SK-N-MC (cell line): ENCODE measurements around the gene SCFD2.
"Not testable (repeated sequence)": the region's sequence is repeated elsewhere in the genome, so short reads cannot be mapped to it uniquely, and the experiment has no call there.

Experiments used
- DNase-seq: peaks from one replicate; pipeline ENCODE4 v3.0.0-alpha.2; 2011; ENCODE audit warnings: low read depth, low spot score
- H3K27ac ChIP-seq: fragments of 200-600 bp; sonication (generic); 2 replicates; pipeline ENCODE4 v1.5.1; 2016; ENCODE audit warnings: mixed run types
- H3K36me3 ChIP-seq: fragments of 200-600 bp; sonication (generic); 2 replicates; pipeline ENCODE4 v1.6.1; 2017; ENCODE audit warnings: antibody characterized with exemption, low read length, mixed read lengths; ENCODE audit not compliant: insufficient read depth
- H3K4me3 ChIP-seq: fragments of 200-600 bp; sonication (generic); 2 replicates; pipeline ENCODE4 v1.5.1; 2016
- H3K9ac ChIP-seq: fragments of 200-600 bp; sonication (generic); 2 replicates; pipeline ENCODE4 v1.8.0; 2017; ENCODE audit warnings: mixed run types, mixed read lengths; ENCODE audit not compliant: insufficient read length
- H3K9me3 ChIP-seq: fragments of 200-600 bp; sonication (generic); 2 replicates; pipeline ENCODE4 v1.6.1; 2017; ENCODE audit warnings: low read depth, mild to moderate bottlenecking, antibody characterized with exemption, low read length, moderate library complexity, mixed read lengths
- EZH2 ChIP-seq: fragments of 200-600 bp; sonication (generic); IDR thresholded peaks from one replicate; pipeline ENCODE4 v1.6.1; 2017; ENCODE audit warnings: antibody characterized with exemption
- FOXP2 ChIP-seq: optimal IDR thresholded peaks from 2 replicates; pipeline ENCODE3; 2011; ENCODE audit warnings: mild to moderate bottlenecking, moderate library complexity; ENCODE audit not compliant: insufficient read depth; ENCODE audit errors: extremely low read length, control extremely low read depth
- POLR2AphosphoS5 ChIP-seq: IDR thresholded peaks from 2 replicates; pipeline ENCODE4 v1.6.1; 2012; ENCODE audit warnings: mild to moderate bottlenecking, low read depth, low read length, borderline replicate concordance

Gene SCFD2

DNA sequence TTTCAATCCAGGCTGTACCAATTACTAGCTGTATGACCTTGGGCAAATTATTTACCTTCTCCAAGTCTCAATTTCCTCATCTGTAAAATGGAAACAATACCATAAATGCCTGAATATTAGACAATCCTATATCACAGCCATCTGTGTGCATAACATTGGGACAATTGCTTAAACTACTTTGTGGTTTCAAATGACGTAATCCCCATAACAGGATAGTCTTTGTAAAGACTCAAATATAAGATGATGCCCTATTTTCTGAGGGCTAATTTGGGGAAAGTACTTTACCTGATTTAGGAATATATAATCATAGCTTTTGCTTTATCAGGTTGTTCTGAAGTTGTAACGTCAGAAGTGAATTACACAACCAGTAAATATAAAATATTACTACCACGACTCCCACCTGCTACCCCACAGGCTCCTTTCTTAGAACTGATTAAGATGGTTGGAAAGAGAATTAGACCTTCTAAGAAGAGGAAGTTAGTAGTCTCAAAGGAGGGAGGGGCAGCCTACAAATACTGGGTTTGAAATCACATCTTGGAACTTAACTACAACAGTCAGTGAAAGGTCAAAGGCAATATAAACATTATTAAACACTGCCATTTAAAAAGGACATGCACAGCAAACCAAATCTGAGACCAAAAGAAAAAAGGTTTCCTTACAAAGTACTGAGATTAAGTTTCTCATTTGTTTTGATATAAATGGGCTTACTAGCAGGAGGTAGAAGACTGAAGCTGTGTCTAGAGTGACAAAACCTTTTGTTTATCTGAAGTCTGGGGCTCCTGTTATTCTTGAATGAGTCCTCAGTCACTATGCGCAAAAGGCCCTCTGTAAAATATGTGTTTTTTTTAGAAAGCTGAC, 215.0 kb downstream of the SCFD2 start:
- TF ChIP-seq EZH2 = no peak
- no peak for TF ChIP-seq FOXP2
- TF ChIP-seq POLR2AphosphoS5 = no peak
- no peaks in the 10 kb centered on the region for H3K9me3 ChIP-seq
- H3K9ac ChIP-seq = no peak overlapping the region
- no peak overlapping the region for H3K4me3 ChIP-seq
- H3K36me3 ChIP-seq = no peaks in the 10 kb centered on the region
- H3K27ac ChIP-seq = no peak overlapping the region
- DNase-seq = no peak

- H3K9ac ChIP-seq = no peak overlapping the region
- H3K4me3 ChIP-seq = no peak overlapping the region
- H3K27ac ChIP-seq = no peak overlapping the region
- H3K36me3 ChIP-seq = no peaks in the 10 kb centered on the region
- no peak for DNase-seq
- TF ChIP-seq FOXP2 (no peak), EZH2 (no peak)
- H3K9me3 ChIP-seq = no peaks in the 10 kb centered on the region
Measured at GRCh38 chr4:53147711-53148110, 218.2 kb downstream of the SCFD2 start.

DNA sequence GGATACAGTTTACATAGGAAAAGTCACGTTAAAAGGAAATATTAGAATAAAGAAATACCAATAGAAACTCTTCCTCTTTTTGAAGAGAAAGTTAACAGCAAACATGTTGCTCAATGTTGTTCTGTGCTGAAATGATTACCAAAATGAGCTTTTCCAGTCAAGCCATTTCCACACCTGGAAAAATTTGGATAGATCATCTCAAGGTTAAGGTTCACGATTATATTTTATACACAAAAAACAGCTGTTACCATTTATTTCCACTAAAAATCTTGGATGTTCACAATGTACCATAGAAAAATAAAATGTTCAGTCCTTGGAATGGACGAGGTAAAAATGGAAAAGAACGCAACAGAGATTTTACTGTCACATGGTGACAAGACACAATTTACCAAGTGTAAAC, 218.7 kb downstream of the SCFD2 start:
- Histone ChIP-seq H3K27ac (no peak overlapping the region), H3K4me3 (no peak overlapping the region), H3K36me3 (no peaks in the 10 kb centered on the region), H3K9ac (no peak overlapping the region), H3K9me3 (no peaks in the 10 kb centered on the region)
- TF ChIP-seq POLR2AphosphoS5 (no peak), EZH2 (no peak), FOXP2 (no peak)
- no peak for DNase-seq

- Histone ChIP-seq H3K4me3 (no peak overlapping the region), H3K36me3 (no peaks in the 10 kb centered on the region), H3K9ac (no peak overlapping the region), H3K27ac (no peak overlapping the region), H3K9me3 (no peaks in the 10 kb centered on the region)
- no peak for TF ChIP-seq FOXP2
- TF ChIP-seq POLR2AphosphoS5 = no peak
- no peak for TF ChIP-seq EZH2
- DNase-seq = no peak
Measured at GRCh38 chr4:53141308-53141707, 224.6 kb downstream of the SCFD2 start.

GRCh38 chr4:53139256-53139655, 226.6 kb downstream of the SCFD2 start:
- not testable (repeated sequence) for DNase-seq, H3K27ac ChIP-seq, H3K36me3 ChIP-seq, H3K9ac ChIP-seq, H3K9me3 ChIP-seq, H3K4me3 ChIP-seq

DNA sequence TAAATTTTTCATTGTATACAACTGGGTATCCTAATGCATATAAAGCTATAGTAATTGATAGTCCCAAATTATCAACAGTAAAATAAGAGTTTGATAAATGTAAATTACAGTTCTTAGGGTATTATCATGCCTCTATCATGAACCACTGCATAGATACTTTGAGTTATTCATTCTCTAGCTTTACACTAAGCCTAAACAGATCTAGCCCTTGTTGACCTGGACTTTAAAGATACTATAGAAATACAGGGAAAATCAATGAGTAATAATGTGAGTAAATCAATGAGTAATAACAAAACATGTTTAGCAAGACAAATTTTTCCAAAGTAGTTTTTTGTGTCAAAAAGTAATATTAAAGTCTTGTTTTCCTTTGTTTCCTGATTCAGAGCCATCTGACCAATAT, 228.4 kb downstream of the SCFD2 start:
- TF ChIP-seq EZH2 = no peak
- TF ChIP-seq FOXP2 = no peak
- TF ChIP-seq POLR2AphosphoS5 = no peak
- Histone ChIP-seq H3K4me3 (no peak overlapping the region), H3K9ac (no peak overlapping the region), H3K9me3 (no peaks in the 10 kb centered on the region), H3K36me3 (no peaks in the 10 kb centered on the region), H3K27ac (no peak overlapping the region)
- DNase-seq = no peak

GRCh38 chr4:53136954-53137353, 228.9 kb downstream of the SCFD2 start:
- DNase-seq = no peak
- Histone ChIP-seq H3K27ac (no peak overlapping the region), H3K9me3 (no peaks in the 10 kb centered on the region), H3K4me3 (no peak overlapping the region), H3K9ac (no peak overlapping the region), H3K36me3 (no peaks in the 10 kb centered on the region)
- TF ChIP-seq POLR2AphosphoS5 = no peak

GRCh38 chr4:53132132-53132891, 233.5 kb downstream of the SCFD2 start:
- Histone ChIP-seq H3K9ac (no peak overlapping the region), H3K4me3 (no peak overlapping the region), H3K36me3 (no peaks in the 10 kb centered on the region), H3K27ac (no peak overlapping the region), H3K9me3 (no peaks in the 10 kb centered on the region)
- no peak for TF ChIP-seq EZH2
- no peak for TF ChIP-seq POLR2AphosphoS5
- TF ChIP-seq FOXP2 = no peak
- no peak for DNase-seq

GRCh38 chr4:53131562-53131925, 234.3 kb downstream of the SCFD2 start:
- no peaks in the 10 kb centered on the region for H3K36me3 ChIP-seq
- H3K27ac ChIP-seq = no peak overlapping the region
- TF ChIP-seq EZH2 (no peak), POLR2AphosphoS5 (no peak), FOXP2 (no peak)
- H3K9ac ChIP-seq = no peak overlapping the region
- DNase-seq = no peak
- no peaks in the 10 kb centered on the region for H3K9me3 ChIP-seq
- no peak overlapping the region for H3K4me3 ChIP-seq
